Lower leg skin (tissue), 4 donors: Measurements from ENCODE around the gene PGK1. TPM values are rescaled to one million over a fixed set of nuclear protein-coding genes. Genes with fewer than 3 reads are reported as not detected.
"Not testable (repeated sequence)": the region's sequence is repeated elsewhere in the genome, so short reads cannot be mapped to it uniquely, and the experiment has no call there.

Experiments used
- DNase-seq, 2 donors: peaks; one replicate each; pipeline ENCODE4 v3.0.0-alpha.2; 2019; ENCODE audit warnings: low spot score in 2 of 2
- H3K4me3 ChIP-seq: fragments of 200-600 bp; sonication (generic); 2 replicates; pipeline ENCODE4 v1.5.1; 2017; ENCODE audit warnings: mild to moderate bottlenecking, low read depth; ENCODE audit not compliant: poor library complexity, severe bottlenecking
- CTCF ChIP-seq, 3 donors: fragments of 450-650 bp; IDR thresholded peaks; one replicate each; pipeline ENCODE4 v1.5.1; 2016; ENCODE audit warnings: antibody characterized with exemption in 3 of 3, mild to moderate bottlenecking in 3 of 3, moderate library complexity in 2 of 3
- POLR2A ChIP-seq, 2 donors: fragments of 450-650 bp; IDR thresholded peaks; one replicate each; pipeline ENCODE4 v1.6.1; 2016 to 2017; ENCODE audit warnings: antibody characterized with exemption in 2 of 2, mild to moderate bottlenecking in 1 of 2, moderate library complexity in 1 of 2
- WGBS, 2 donors: methylation state at CpG; one replicate each; pipeline ENCODE4 v1.1.5; 2018; 5-methylcytosine and 5-hydroxymethylcytosine counted together
- intact Hi-C: fragments of 100-400 bp; cut with DNase I; formaldehyde crosslinking; loops from one replicate; pipeline ENCODE4 v1.15.0; 2023; ENCODE audit warnings: low total_unique reads
- total RNA-seq, 4 donors: library from RNA; depleted of rRNA; stranded (reverse); fragments of >200 nt; gene quantifications; one replicate each; pipeline ENCODE4 v1.1.0, GENCODE V29; 2016

The PGK1 gene
- total RNA-seq, 4 donors from 2014 or later: 151 to 246 (median 179) TPM

DNA sequence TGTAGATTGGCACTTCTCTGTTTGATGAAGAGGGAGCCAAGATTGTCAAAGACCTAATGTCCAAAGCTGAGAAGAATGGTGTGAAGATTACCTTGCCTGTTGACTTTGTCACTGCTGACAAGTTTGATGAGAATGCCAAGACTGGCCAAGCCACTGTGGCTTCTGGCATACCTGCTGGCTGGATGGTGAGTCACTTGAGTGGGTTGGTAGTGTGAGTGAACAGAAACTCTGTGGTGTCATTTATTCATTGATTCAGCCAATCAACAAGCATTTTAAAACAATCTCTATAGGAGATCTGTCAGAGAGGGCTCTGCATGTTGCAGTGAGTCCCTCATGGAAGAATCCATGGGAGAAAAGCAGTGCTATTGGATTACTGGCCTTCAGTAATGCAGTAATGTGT, 19.1 kb downstream of the PGK1 start:
- TF ChIP-seq CTCF (IDR thresholded peaks at IDR 0.05) (no peak), POLR2A (IDR thresholded peaks at IDR 0.05) (no peak)
- no peak for DNase-seq
- intact Hi-C loops: no loop called here
- H3K4me3 ChIP-seq: no peak overlapping the region

- 70 to 77% methylated on average over 2 of the region's 2 CpGs for WGBS, 2 donors
- H3K4me3 ChIP-seq: no peak overlapping the region
- intact Hi-C loops: no loop called here
- TF ChIP-seq POLR2A (IDR thresholded peaks at IDR 0.05) (no peak), CTCF (IDR thresholded peaks at IDR 0.05) (no peak)
- no peak for DNase-seq
Observed at GRCh38 chrX:78124307-78124706, 20.3 kb downstream of the PGK1 start.

DNA sequence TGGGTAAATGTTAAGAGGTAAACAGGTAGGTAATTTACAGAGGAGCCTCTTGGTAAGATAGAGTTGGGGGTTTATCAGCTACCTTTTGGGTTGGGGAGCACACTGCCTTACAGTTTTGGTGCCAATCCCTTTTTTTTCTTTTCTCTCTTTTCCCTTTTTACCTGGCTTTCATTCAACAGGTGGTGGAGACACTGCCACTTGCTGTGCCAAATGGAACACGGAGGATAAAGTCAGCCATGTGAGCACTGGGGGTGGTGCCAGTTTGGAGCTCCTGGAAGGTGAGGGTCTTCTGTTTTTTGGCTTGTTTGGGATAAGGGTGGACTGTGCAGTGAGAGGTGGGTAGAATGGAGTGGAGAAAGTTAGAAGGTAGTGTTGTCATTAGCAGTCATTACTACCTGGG, 21.1 kb downstream of the PGK1 start:
- DNase-seq: no peak
- intact Hi-C loops: no loop called here
- 30 to 50% methylated on average over 1 of the region's 1 CpG for WGBS, 2 donors
- no peak overlapping the region for H3K4me3 ChIP-seq
- TF ChIP-seq POLR2A (IDR thresholded peaks at IDR 0.05) (no peak), CTCF (IDR thresholded peaks at IDR 0.05) (no peak)

GRCh38 chrX:78125781-78126180, 21.7 kb downstream of the PGK1 start:
- intact Hi-C loops, H3K4me3 ChIP-seq, DNase-seq: not testable (repeated sequence)

- TF ChIP-seq POLR2A (IDR thresholded peaks at IDR 0.05) (no peak), CTCF (IDR thresholded peaks at IDR 0.05) (no peak)
- DNase-seq: no peak
- H3K4me3 ChIP-seq: no peak overlapping the region
- intact Hi-C loops: no loop called here
Observed at GRCh38 chrX:78129714-78130113, 25.7 kb downstream of the PGK1 start.

- intact Hi-C loops: no loop called here
- no peak for TF ChIP-seq POLR2A (IDR thresholded peaks at IDR 0.05)
- TF ChIP-seq CTCF (IDR thresholded peaks at IDR 0.05): no peak
- no peak overlapping the region for H3K4me3 ChIP-seq
- DNase-seq: no peak
- 67 to 90% methylated on average over 1 of the region's 1 CpG for WGBS, 2 donors
Observed at GRCh38 chrX:78130396-78130795, 26.3 kb downstream of the PGK1 start.
